Smooth muscle cell of trachea (primary cell): Measurements from ENCODE around the gene QRFPR. TPM values are rescaled to one million over a fixed set of nuclear protein-coding genes. Genes with fewer than 3 reads are reported as not detected.

Source experiments
- total RNA-seq: library from RNA; depleted of rRNA; stranded (reverse); fragments of >200 nt; gene quantifications from 2 replicates; pipeline ENCODE4 v1.2.1, GENCODE V29; 2014

QRFPR gene
- not detected in 2 replicates for total RNA-seq

DNA sequence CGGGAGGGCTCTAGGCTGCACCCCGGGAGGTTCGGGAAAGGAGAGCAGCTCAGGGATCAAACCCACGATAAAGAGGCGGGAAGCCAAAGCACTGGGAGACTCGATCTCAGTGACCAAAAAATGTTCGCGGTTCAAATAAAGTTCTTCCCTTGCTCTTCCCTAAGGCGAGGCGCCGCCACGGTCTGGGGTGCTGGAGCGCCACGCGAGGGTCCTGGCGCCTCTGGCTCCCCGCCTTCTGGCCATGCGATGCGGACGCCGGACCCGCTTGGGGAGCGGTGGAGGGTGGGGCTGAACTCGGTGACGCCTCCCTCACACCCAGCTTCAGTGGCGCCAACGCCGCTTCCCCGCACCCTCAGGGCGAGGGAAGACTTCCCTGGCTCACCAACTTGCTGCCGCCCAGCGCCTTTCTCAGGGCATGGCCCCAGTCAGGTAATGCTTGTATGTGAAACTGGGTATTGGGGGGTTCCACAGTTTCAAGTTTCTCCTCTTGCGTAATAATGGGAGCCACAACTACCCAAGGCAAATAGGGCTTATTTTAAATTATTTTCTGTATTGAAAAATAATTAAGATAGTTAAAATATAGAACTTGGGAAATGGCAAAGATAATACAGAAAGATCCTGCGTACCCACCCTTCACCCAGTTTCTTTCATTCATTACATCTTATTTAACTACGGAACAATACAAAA, at the start of gene QRFPR:
Gene QRFPR (minus strand): TSS at position 243 of the 687 bp plus-strand sequence. CDS start 371 bp downstream, outside the sequence.

Other genes with a start within 250 kb of the QRFPR start
- gene TNIP3, start 216.7 kb downstream of the QRFPR start, total RNA-seq, result 0.17 and 0.87 TPM in 2 replicates